PC-3 (cell line): ENCODE results near the gene IPO9.

ENCODE experiments used
- CTCF ChIP-seq: fragments of 300-600 bp; sonication (generic); conservative IDR thresholded peaks from 2 replicates; pipeline ENCODE4 v1.5.1; 2017; ENCODE audit warnings: antibody characterized with exemption, low read depth, mild to moderate bottlenecking, low read length
- EZH2phosphoT487 ChIP-seq: fragments of 300-600 bp; sonication (generic); IDR thresholded peaks from 2 replicates; pipeline ENCODE4 v1.6.1; 2018; ENCODE audit warnings: mild to moderate bottlenecking, antibody characterized with exemption, low read length, borderline replicate concordance

- TF ChIP-seq EZH2phosphoT487 (no peak), CTCF (no peak)
These were observed 9.8 kb upstream of the IPO9 start for GRCh38 chr1:201818971-201819750.
